ENCODE data around the gene NNT. TPM values are rescaled to one million over a fixed set of nuclear protein-coding genes. Genes with fewer than 3 reads are reported as not detected.

The NNT gene
- total RNA-seq, 1 donor from 2014 or later = 68.1 TPM

DNA sequence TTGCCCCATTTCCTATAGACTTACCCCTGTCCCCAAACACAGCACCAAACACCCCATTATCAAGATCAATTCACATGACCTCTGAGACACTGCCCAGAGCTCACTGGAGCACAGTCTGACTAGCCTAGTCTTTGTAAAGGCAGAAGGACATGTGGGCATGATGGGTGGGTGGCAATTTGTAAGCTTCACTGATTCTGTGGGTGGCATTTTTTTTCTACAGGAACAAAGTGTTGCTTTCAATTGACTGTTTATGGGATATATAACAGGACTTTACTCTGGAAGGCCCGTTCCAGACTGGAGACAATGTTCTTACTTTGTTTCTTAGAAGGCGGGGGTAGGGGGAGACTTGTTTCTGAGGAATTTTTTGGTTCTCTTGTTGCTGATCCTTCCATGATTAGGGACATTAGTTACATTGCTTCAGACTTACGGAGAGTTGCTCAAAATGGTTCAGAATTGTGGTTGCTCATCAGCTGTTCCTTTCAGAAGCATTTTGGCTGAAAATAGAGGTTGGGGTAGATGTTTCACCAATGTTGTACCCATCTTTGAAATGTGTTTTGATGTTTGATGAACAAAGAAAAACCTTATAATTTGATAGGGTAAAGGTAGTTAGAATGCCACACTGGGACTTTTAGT is 20.2 kb downstream of the NNT start:
- no peak for DNase-seq (ENCODE audit: low read depth in 2 of 2)

DNA sequence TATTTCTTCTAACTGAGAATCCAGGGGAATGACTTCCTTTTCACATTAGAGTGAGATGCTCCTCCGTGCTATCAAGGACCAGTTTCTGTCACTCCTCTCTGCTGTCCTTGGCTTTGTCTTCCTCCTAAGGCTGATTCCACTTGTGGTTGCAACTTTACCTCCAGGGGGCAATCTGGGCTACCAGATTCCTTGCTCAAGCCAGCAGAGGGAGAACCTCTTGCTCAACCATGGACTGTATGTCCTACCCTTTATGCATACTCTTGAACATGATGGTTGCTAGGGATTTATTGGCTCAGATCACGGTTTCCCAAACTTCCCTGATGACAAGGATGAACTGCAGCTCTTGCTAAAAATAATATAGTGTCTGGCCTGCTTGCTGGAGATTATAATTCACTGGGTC is 24.0 kb downstream of the NNT start:
- peak; percentile 16 to 61 for DNase-seq (ENCODE audit: low read depth in 2 of 2)

DNA sequence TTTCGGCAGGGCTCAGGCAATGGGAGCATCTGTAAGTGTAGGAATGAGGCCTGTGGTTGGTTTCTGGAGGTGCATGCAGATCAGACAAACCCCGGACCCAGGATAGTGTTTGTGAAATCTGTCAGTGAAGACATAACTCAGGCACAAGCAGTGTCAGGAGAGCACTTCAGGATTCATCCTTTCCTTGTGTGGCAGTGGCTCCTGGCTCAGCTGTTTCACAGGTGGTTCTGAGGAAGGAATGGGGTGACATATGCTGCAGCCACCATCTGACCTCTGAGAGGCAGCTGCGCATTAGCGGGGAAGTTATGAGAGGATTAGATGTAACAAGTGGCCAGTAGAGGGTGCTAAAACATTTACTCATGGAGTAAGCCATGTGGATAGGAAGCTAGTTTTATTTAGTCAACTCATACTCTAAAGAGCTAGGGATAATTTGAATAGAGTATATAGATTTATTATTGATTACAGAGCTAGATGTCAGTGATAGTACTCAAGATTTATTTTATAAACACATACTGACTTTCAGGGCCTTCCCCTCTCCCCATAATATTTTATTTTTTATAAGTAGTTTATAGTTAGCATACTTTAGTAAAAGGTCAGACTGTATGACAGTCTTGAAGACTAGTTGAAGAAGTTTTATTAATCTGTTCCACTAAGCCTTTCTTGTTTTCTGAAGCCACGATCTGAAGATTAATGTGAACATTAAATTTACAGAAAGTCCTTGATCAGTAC is 28.4 kb downstream of the NNT start:
- peak; percentile 79 to 82 for DNase-seq (ENCODE audit: low read depth in 2 of 2)

DNA sequence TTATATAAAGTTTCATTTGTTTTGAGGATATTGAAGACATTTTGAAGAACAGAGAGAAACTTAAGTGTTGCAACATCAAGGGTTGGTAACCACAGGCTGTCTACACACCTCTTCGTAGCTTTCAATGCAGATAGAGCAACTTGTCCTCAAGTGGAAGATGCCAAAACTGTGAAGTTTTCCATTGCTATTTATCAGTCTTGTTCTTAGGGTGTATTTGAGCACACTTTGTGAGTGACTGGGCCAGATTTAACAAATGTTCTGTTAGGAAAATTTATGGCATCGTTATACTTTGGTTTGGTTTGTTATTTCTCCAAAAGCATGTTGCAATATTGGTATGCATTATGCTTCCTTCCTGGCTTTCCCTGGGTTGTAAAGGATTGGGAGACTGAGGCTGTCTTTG is 31.6 kb downstream of the NNT start:
- no peak for DNase-seq (ENCODE audit: low read depth in 2 of 2)

DNA sequence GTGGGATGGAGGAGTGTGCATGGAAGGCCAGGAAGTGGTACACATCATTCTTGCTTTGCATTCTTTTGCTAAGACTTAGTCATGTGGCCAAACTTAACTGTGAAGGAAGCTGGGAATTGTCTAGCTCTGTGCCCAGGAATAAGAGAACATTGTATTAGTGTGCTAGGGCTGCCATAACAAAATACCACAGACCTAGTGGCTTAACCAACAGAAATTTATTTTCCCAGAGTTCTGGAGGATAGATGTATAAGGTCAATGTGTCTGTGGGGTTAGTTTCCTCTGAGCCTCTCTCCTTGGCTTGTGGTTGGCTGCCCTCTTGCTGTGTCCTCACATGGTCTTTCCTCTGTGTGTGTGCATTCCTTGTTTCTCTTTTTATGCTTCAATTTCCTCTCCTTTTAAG is 32.4 kb downstream of the NNT start:
- DNase-seq (ENCODE audit: low read depth in 2 of 2) = no peak

DNA sequence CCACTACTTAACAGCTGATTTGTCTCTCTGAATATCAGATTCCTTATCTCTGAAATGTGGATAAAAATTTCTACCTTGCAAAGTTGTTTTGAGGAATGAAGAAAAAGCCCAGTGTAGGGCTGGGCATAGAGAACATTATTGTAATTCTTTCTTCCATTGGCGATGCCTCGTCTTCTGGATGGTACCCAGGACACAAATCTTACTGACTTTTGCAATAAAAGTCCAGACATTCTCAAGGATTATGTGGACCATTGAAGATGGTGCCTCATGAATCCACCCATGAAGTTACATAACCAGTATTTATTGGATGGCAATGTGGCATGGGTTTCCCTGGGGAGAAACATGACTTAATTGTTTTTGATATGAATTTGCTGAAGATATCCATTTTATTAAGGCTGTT is 33.1 kb downstream of the NNT start:
- no peak for DNase-seq (ENCODE audit: low read depth in 2 of 2)

DNA sequence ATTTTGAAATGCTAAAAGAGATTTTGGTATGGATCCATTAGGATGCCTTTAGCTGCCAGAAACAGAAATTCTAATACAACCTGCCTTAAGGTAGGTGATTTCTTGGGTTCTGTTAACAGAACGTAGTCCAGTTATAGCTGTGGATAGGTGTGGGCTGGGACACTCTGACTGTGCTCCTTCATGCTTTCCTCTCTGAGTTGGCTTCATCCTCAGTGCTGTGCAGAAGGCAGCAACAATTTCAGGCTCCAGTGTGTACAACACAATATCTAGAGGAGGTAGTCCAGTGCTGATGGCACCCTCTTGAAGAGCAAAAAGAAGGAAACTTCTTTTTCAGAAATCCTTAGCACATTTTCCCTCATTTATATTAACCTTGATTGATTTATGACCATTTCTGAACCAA is 34.4 kb downstream of the NNT start:
- no peak for DNase-seq (ENCODE audit: low read depth in 2 of 2)

DNA sequence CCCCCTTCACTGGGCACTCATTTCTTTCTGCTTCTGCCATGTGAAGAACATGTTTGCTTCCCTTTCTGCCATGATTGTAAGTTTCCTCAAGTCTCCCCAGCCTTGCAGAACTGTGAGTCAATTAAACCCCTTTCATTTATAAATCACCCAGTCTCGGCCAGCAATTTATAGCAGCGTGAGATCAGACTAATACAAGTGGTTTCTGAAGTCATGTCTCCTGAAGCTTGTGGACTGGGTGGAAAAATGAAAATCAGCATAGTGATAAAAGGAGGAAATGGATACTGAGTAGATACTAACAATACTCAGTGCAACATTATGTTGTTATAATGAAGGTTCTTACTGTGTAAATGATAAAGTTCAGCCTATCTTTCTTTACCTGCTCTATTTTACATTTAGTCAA is 35.1 kb downstream of the NNT start:
- no peak for DNase-seq (ENCODE audit: low read depth in 2 of 2)

DNA sequence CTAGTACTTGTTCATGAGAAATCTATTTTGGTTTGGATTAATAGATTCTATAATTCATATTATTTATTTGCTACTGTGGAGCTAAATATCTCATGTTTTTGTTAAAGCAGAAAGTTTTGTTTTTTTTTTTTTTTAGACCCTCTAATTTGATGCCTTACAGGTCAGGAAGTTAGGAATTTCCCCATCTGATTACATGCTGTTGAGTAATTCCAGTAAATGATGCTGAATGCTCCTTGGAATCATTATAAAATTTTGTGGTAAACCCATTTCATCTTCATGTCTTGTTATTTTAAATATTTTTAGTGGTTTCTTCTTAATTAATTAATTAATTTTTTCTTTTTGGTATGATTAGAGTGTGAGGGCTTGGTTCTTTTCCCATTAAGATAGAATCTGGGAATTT is 35.6 kb downstream of the NNT start:
- peak in 1 of 2 donors; percentile 6 for DNase-seq (ENCODE audit: low read depth in 2 of 2)

DNA sequence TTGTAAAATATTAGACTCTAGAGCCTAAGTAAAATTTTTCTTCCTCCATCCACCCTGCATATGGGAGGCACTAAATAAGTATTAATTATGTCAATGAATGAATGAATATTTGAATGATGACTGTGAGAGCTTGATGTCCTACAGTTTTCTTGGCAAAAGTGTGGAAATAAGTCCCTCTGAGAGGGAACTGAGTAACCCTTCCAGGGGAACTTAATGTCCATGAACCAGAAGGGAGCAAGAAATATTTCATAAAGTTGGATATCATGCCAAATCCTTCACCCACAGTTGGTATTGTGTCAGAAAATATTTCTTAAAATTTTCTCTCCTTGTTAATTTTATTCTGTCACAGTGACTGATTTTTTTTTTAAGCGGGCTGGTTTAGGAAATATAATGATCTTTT is 36.6 kb downstream of the NNT start:
- no peak for DNase-seq (ENCODE audit: low read depth in 2 of 2)

DNA sequence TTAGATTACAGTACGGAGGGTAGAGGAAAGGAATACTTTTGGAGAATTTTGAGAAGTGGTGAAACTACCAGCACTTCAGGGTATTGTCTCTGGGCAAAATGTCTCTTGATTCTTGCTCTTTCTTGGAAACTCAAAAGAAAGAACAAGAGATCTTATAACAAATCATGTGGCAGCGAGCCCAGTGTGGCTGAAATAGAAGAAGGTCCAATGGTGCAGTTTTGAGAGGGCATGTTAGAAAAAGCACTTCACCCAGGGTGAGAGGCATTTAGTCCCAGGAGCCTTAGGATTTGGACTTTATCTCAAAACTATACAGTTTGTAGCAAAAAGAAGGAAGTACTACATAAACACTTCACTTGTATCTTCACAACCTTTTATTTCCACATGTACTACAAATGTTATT is 39.4 kb downstream of the NNT start:
- no peak for DNase-seq (ENCODE audit: low read depth in 2 of 2)

DNA sequence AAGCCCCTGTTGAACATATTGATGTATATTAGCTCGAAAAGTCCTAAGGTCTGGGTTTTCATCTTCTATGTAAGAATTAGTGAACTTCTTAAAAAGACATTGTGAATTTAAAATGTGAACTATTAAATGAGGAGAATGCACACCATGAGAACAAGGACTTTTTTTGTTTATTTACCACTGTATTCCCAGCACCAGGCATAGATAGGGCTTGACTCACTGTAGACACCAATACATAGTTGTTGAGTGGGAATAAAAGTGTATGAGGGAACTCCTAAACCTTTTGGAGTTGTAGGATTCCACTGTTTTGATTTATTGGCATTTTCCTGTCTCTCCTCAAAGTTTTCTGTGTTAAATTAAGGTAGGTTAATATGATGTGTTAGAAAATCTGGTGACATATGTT is 40.3 kb downstream of the NNT start:
- no peak for DNase-seq (ENCODE audit: low read depth in 2 of 2)

DNA sequence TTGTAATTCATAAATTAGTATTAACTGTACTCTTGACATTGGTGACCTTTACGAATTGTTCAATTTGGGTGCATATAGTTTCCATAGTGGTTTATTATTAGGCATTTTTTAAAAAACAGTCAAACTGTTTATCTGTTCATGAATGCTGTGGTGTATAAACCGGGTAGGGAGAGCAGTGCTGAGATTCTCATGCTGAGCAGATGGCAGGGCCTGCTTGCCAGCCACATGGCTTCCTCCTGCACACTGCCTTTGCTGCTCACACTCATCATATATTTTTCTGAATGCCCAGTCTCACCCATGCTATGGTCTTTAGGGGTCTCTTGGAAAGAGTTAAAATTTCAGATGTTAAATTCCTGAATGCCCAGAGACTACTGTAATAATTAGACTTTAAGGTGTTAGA is 40.8 kb downstream of the NNT start:
- DNase-seq (ENCODE audit: low read depth in 2 of 2) = no peak

DNA sequence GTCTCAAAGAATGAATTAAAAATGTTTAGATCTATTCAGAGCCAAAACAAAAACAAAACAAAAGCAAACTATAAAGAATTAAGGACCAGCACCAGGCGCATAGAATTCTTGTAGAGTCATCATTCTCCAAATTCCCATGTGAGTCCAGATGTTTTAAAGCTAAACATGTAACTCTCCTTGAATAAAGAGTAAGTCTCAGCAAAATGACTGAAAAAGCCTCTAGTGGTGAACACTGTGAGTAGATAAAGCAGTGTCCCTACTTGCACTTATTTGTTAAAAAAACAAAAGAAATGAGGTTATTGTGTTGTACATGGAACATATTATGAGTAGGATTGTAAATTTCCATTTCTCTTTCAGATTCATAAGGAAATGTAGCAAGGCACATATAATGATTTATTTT is 44.0 kb downstream of the NNT start:
- peak in 1 of 2 donors; percentile 10 for DNase-seq (ENCODE audit: low read depth in 2 of 2)

DNA sequence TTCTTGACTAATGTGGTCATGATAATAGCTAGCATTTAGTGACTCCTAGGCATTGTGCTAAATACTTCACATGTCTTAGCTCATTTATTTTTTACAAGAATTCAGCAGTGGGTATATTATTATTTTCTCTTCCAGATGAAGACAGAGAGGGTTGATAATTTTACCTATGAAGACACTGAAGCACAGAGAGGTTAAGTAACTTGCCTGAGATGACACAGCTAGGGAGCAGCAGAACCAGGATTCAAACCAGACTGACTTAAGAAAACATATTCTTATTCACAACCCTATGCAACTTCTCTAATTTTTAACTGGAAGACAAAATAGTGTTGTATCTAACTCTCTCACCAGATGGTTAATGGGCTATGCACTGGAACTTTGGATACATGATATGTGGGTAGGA is 44.8 kb downstream of the NNT start:
- DNase-seq (ENCODE audit: low read depth in 2 of 2) = no peak

DNA sequence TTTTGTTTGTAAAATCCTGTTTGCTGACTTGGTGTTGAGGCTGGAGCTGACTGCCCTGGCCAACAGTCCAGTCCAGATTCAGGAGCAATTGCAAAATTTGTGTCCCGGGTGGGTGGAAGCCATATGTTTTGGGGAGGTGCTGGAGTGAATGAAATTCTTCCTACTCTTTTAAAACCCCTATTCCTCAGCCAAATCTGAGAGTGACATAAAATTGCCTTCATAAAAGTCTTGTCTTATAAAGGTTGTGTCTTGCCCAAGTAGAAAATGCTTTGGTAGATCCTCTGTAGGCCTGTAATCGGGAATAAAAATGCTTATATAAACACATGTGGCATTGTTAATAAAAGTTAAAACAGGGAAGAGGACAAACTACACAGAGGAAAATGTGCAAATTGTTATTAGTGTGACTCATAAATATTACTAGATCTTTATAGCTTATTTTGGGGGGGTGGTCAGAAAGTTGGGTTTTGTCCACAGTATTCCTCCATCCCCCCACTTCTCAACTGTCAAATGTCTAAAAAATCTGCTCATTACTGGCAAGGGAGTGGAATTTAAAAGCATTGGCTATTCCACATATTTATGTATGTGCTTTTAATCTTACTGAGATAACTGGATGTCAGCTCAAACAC is 45.6 kb downstream of the NNT start:
- DNase-seq (ENCODE audit: low read depth in 2 of 2) = no peak

DNA sequence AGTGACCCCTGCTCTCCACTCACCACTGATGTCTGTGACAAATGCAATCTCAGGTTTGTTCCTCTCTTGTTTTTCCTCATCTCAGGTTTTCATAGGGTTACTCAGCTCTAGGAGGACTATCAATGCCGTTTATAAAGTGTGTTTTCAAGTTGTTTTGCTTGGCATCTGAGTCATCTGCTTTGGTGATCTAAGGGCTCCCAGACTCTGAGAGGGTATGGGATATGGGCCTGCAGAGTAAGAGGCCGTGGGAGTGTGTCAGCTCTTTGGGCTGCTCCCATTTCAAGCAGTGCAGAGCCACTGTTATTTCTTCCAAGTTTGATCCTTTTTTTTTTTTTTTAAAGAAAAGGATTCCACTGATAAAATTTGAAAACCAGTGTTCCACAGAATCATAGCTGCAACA is 46.3 kb downstream of the NNT start:
- DNase-seq (ENCODE audit: low read depth in 2 of 2) = peak in 1 of 2 donors; percentile 29

DNA sequence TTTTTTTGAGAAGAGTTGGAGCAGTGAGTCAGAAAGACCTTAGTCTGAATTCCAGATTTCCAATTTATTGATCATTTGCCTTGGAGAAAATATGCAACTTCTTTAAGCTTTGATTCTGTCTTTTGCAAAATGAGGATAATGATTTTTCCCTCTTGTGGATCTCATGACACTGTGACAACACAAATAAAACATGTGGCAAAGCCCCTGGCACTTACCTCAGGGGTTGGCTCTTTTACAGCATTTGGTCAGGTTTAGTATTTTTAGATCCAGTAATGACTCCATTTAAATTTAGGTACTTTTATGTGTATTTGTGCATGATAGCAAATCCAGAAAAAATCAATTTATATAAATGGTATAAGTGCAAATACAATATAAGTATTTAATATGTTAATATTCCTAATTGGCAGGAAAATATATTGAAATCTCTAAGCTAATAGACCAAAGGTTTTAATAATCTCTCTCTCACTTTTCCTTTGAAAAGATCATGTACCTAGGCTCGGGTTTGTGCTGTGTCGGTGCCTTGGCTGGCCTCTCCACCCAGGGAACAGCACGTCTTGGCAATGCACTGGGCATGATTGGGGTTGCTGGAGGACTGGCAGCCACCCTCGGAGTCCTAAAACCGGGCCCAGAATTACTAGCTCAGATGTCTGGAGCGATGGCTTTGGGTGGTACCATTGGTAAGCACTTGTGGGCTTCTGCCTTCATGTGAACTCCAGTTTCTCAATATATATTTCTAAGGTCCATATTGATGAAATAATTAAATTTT is 49.7 kb downstream of the NNT start:
- no peak for DNase-seq (ENCODE audit: low read depth in 2 of 2)

DNA sequence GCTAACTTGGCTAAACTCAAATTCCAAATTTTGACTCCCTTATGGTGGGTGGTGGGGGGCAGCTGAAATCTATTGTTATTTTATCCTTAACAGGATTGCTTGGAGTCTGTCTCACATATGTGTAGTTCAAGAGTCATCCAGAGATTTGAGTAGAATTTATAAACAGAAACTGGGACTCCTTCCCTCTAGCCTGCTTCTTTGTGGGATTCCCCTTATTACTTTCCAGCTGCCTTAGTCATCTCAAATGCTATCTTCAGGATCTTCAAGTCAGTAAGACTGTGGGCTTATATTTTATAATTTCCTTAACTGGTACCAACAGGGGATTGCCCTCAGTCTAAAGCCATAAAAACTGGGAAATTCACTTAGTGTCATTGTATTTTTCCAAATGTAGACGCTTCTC is 55.5 kb downstream of the NNT start:
- DNase-seq (ENCODE audit: low read depth in 2 of 2) = peak in 1 of 2 donors; percentile 67

DNA sequence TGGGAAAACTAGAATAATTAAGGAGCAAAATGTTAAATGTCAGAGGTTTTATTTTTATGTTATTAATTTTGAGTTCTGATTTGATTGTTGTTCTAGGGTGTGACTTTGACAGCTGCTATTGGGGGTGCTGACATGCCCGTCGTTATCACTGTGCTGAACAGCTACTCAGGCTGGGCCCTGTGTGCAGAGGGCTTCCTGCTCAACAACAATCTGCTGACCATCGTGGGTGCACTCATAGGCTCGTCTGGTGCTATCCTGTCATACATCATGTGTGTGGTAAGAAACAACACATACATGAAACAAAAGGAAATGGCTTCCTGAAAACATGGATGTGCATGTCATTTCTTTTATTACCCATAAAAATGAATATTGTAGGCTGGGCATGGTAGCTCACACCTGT is 56.1 kb downstream of the NNT start:
- DNase-seq (ENCODE audit: low read depth in 2 of 2) = no peak

DNA sequence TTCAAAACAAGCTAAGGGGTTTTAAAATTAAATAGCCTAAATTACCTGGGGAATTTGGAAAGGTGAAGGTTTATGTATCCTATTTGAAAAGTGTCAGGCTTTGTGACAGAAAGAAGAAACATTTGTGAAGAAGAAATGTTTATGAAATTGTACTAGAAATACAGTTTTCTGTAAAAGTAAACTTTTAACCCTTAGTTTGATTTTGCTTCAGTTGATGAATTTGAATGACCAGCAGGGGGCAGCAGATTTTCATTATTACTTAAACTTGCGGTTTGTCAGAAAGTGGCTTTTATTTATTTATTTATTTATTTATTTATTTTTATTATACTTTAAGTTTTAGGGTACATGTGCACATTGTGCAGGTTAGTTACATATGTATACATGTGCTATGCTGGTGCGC is 58.1 kb downstream of the NNT start:
- DNase-seq (ENCODE audit: low read depth in 2 of 2) = peak; percentile 50 to 61

DNA sequence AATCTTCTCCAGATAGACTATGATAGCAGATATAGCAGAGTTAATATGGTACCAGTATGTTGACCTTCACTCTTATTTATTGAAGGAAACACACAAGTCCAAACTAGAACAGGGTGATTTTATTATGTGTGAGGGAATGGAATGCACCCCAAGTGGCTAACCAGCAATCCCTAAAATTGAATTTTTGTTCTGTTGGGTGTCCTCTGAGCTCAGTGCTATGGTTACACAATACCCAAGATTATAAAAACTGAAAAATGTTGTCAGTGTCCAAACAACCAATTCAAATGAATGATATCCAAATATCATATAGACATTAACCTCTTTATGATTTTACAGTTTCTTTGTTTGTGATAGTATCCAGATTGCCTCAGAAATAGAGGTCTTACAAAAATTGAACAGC is 60.9 kb downstream of the NNT start:
- no peak for DNase-seq (ENCODE audit: low read depth in 2 of 2)
